Pulmonary artery endothelial cell (primary cell): ENCODE data around the gene TMBIM4. TPM values are rescaled to one million over a fixed set of nuclear protein-coding genes. Genes with fewer than 3 reads are reported as not detected.
"Not testable (repeated sequence)": the region's sequence is repeated elsewhere in the genome, so short reads cannot be mapped to it uniquely, and the experiment has no call there.

Experiments
- DNase-seq: peaks from one replicate; pipeline ENCODE4 v3.0.0-alpha.2; 2011; ENCODE audit warnings: low read depth, low spot score
- total RNA-seq: library from RNA; depleted of rRNA; stranded (reverse); fragments of >200 nt; gene quantifications from 2 replicates; pipeline ENCODE4 v1.2.3, GENCODE V29; 2014

Gene TMBIM4
- 77.8 and 94.1 TPM in 2 replicates for total RNA-seq

GRCh38 chr12:66169221-66170170, at the start of gene TMBIM4:
Gene TMBIM4 (minus strand): TSS chr12:66169996. CDS start chr12:66169951, 45 bp downstream.
- DNase-seq, result peak; percentile 75

- DNase-seq, result no peak
Observed at GRCh38 chr12:66217342-66217917, 47.6 kb upstream of the TMBIM4 start.

- DNase-seq, result not testable (repeated sequence)
Observed at GRCh38 chr12:66213011-66213410, 43.2 kb upstream of the TMBIM4 start.

GRCh38 chr12:66211573-66211972, 41.8 kb upstream of the TMBIM4 start:
- DNase-seq, result not testable (repeated sequence)

- DNase-seq, result no peak
Observed at GRCh38 chr12:66210840-66211239, 41.0 kb upstream of the TMBIM4 start.

GRCh38 chr12:66206141-66206540, 36.3 kb upstream of the TMBIM4 start:
- no peak for DNase-seq

GRCh38 chr12:66203820-66204219, 34.0 kb upstream of the TMBIM4 start:
- DNase-seq, result no peak

- no peak for DNase-seq
Observed at GRCh38 chr12:66199831-66200509, 30.2 kb upstream of the TMBIM4 start.

- DNase-seq, result no peak
Observed at GRCh38 chr12:66199141-66199540, 29.3 kb upstream of the TMBIM4 start.

GRCh38 chr12:66197495-66197921, 27.7 kb upstream of the TMBIM4 start:
- no peak for DNase-seq

- DNase-seq, result no peak
Observed at GRCh38 chr12:66196806-66197205, 27.0 kb upstream of the TMBIM4 start.

- no peak for DNase-seq
Observed at GRCh38 chr12:66195242-66195641, 25.4 kb upstream of the TMBIM4 start.

- no peak for DNase-seq
Observed at GRCh38 chr12:66194122-66194521, 24.3 kb upstream of the TMBIM4 start.

- DNase-seq, result no peak
Observed at GRCh38 chr12:66191547-66192126, 21.8 kb upstream of the TMBIM4 start.

GRCh38 chr12:66190519-66191370, 20.9 kb upstream of the TMBIM4 start:
- DNase-seq, result no peak

GRCh38 chr12:66189889-66190288, 20.1 kb upstream of the TMBIM4 start:
- DNase-seq, result no peak

- DNase-seq, result no peak
Observed at GRCh38 chr12:66189486-66189843, 19.7 kb upstream of the TMBIM4 start.

- no peak for DNase-seq
Observed at GRCh38 chr12:66188584-66189485, 19.0 kb upstream of the TMBIM4 start, which contains the start of gene IRAK3. Gene IRAK3 (plus strand): TSS chr12:66189214. CDS start chr12:66189300, 86 bp downstream.

- DNase-seq, result no peak
Observed at GRCh38 chr12:66187821-66188220, 18.0 kb upstream of the TMBIM4 start.

- no peak for DNase-seq
Observed at GRCh38 chr12:66187036-66187435, 17.2 kb upstream of the TMBIM4 start.
